ENCODE results near the gene BRD1.

BRD1 gene

DNA sequence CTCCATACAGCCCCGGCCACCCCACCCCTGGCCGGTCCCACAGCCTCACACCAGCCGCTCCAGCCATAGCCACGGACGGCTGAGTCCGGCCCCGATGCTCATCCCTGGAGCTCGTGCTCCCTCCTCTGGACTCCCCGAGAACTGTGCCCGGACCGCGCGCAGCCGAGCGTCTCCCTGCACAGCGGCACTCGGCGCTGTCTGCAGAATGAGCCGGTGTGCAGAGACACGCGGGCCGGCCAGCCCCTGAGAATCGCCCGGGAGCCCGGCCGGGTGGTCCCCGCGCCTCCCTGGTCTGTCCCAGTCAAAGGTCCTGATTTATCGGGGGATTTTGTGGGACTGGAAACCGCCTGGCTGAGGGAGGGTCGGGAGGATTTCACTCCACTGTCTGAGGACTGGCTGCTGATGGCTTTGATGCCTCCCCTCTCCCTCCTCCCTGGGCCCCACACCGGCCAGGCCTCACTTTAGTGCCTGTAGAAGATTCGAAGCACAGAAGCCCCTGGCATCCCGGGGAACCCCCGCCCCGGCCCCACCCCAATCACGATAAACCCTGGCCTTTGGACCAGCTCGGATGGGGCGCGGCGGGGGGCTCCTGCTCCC lies 102.7 kb downstream of the BRD1 start:
- peak; percentile 36 for DNase-seq

DNA sequence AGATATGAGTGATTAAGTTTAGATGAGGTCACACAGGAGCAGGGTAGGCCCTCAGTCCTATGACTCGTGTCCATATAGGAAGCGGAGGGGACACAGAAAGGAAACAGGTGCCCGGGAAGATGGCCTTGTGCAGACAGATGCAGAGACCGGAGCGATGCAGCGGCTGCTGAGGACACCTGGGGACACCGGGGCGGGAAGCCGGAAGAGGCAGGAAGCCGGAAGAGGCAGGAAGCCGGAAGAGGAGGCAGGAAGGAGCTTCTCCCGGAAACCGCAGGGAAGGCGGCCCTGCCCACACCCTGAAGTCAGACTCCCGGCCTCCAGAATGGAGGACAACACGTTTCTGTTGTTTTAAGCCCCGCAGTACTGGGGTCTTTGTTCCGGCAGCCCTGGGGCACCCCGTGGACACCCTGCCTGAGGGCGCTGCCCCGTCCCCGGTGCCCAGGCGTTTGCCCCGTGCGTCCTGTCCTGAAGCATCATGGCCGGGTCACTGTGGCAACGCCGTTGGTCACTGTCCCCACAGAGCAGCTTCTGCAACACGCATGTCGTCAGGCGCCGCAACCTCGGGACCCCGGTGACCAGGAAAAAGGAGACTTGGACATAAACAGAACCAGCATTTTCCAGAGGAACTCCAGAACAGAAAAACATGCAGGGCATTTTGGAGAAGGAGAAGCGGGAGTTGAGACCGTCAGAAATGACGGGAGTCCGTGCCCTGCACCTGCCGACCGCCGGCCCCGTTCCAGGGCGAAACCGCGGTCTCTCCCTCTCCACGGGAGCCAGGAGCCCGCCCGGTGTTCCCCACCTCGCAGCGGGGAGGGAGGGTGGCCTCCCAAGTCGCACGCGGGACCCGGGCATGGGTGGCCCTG lies 103.4 kb downstream of the BRD1 start:
- no peak for DNase-seq

DNA sequence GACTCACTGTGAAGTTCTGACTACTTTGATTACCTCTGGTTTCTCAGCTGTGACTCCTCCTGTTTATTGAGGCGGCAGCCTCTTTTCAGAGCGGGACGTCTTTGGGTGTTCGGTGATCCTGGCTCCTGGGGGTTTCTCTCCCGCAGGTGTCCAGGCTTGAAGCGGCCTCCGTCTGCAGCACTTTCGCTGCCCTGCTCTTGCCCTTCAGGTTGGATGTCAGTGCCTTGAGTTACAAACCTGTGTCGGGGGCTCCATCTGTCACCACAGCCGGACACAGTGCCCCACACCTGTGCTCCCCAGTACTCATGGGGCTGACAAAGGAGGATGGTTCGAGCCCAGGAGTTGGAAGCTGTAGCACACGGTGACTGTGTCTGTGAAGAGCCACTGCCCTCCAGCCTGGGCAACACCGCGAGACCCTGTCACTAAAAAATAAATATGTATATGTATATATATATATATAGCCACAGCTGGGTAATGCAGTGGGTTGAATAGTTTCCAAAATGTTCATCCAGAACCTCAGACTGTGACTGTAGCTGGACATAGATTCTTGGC lies 104.1 kb downstream of the BRD1 start:
- no peak for DNase-seq

All from activated gamma-delta T cell (primary cell).